Activated T-cell treated with anti-CD3 and anti-CD28 coated beads, Interleukin-2, amount 50 U/mL, for 4 hours (primary cell): ENCODE measurements around the gene CACNA1C. TPM values are rescaled to one million over a fixed set of nuclear protein-coding genes. Genes with fewer than 3 reads are reported as not detected.

ENCODE experiments used
- ATAC-seq, 2 donors: fragments of 200-7000 bp; cut with Tn5 transposase; one replicate each; pipeline ENCODE4 v1.10.0; 2021
- DNase-seq: peaks from one replicate; pipeline ENCODE4 v3.0.0-alpha.2; 2020
- H3K27me3 Mint-ChIP-seq: one replicate; pipeline ENCODE4 v1.8.0; 2021; ENCODE audit warnings: low read depth, mixed read lengths
- H3K36me3 Mint-ChIP-seq: one replicate; pipeline ENCODE4 v1.8.0; 2022; ENCODE audit warnings: mixed read lengths; ENCODE audit not compliant: insufficient read depth
- H3K4me1 Mint-ChIP-seq: one replicate; pipeline ENCODE4 v1.8.0; 2021; ENCODE audit warnings: low read depth, mixed read lengths
- H3K4me3 Mint-ChIP-seq: one replicate; pipeline ENCODE4 v1.8.0; 2021; ENCODE audit warnings: mild to moderate bottlenecking, moderate library complexity, mixed read lengths
- H3K9me3 Mint-ChIP-seq: one replicate; pipeline ENCODE4 v1.8.0; 2021; ENCODE audit warnings: mixed read lengths
- total RNA-seq, 3 donors: library from RNA; stranded (reverse); gene quantifications; one replicate each; pipeline ENCODE4 v1.2.1, GENCODE V29; 2021

The CACNA1C gene
- total RNA-seq, 3 donors from 2014 or later: 0.03 to 0.08 (median 0.03) TPM

DNA sequence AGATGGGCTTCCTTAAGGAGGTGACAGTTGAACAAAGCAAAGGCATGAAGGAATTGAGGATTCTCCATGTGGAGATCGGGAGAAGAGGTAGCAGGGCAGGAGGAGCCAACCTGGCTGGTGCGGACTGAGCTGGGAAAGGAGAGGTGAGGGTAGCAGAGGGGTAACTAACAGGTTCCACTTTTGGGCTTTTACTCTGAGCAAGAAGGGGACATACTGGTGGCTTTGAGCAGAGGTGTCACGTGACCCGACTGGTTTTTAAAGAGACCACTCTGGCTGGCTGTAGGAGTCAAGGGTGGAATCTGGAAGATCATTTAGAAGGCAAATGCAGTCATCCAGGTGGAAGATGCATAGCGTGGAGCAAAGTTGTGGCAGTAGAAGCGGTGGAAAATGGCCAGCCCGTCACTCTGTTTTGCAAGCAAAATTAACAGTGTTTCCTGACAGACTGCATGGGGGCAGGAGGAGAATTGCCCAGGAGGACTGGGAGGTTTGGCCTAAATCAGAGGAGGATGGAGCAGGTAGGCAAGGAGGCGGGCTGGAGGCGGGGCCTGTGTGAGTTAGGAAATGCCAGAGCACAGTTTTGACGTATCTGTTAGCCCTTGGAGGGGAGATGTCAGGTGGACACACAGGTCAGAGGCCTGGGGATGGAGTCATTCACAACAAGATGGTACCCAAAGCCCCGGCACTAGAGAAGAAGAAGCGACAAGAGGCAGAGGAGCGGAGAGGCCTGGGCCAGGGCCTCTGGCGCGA, 585.7 kb downstream of the CACNA1C start:
- ATAC-seq: no peak
- peaks cover 19% of the 10 kb centered on the region for H3K4me1 Mint-ChIP-seq
- peaks cover 19% of the 10 kb centered on the region for H3K27me3 Mint-ChIP-seq
- no peak for DNase-seq
- H3K4me3 Mint-ChIP-seq: no peak overlapping the region
- no peaks in the 10 kb centered on the region for H3K36me3 Mint-ChIP-seq
- no peaks in the 10 kb centered on the region for H3K9me3 Mint-ChIP-seq

DNA sequence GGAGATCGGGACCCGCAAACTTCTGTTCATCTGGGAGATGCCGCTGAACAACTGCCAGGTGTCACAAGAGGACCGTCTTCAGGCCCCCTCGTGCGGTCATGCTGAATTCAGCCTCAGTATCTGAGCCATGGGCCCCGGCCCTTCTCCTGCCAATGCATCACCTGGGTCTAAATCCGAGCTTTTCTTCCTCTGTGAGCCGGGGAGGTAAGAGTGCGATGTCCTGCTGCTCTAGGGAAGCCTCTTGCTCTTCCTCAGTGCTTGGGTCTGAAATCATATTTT, 586.2 kb downstream of the CACNA1C start:
- Mint-ChIP-seq H3K4me1 (peaks cover 19% of the 10 kb centered on the region), H3K4me3 (no peak overlapping the region), H3K36me3 (no peaks in the 10 kb centered on the region), H3K9me3 (no peaks in the 10 kb centered on the region), H3K27me3 (peaks cover 22% of the 10 kb centered on the region)
- no peak for ATAC-seq
- DNase-seq: no peak

- H3K4me1 Mint-ChIP-seq: peaks cover 19% of the 10 kb centered on the region
- no peaks in the 10 kb centered on the region for H3K36me3 Mint-ChIP-seq
- H3K9me3 Mint-ChIP-seq: no peaks in the 10 kb centered on the region
- ATAC-seq (no peak), DNase-seq (no peak)
- peaks cover 24% of the 10 kb centered on the region for H3K27me3 Mint-ChIP-seq
- no peak overlapping the region for H3K4me3 Mint-ChIP-seq
Measured at GRCh38 chr12:2640281-2640680, 587.5 kb downstream of the CACNA1C start.

DNA sequence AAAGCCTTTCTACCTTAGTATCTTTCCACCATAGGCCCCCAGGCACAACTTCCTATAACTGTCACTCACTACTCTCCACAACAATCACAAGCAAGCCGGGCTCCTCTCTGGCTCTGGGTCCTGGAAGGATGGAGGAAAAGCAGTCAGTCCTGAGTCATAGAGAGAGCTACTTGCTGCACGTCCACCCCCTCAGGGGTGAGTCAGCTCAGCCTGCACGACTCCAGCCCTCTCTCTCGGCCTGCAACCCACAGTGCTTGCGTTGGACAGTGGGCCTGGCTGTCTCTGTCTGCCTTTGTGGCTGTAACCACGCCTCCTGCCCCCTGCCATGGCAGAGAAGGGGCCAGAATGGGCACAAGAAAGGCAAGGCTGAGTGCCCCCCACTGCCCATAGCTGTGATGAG, 587.9 kb downstream of the CACNA1C start:
- ATAC-seq (peak; percentile 34 to 77), DNase-seq (no peak)
- H3K4me3 Mint-ChIP-seq: no peak overlapping the region
- H3K36me3 Mint-ChIP-seq: no peaks in the 10 kb centered on the region
- peaks cover 25% of the 10 kb centered on the region for H3K27me3 Mint-ChIP-seq
- H3K9me3 Mint-ChIP-seq: no peaks in the 10 kb centered on the region
- H3K4me1 Mint-ChIP-seq: peaks cover 19% of the 10 kb centered on the region

DNA sequence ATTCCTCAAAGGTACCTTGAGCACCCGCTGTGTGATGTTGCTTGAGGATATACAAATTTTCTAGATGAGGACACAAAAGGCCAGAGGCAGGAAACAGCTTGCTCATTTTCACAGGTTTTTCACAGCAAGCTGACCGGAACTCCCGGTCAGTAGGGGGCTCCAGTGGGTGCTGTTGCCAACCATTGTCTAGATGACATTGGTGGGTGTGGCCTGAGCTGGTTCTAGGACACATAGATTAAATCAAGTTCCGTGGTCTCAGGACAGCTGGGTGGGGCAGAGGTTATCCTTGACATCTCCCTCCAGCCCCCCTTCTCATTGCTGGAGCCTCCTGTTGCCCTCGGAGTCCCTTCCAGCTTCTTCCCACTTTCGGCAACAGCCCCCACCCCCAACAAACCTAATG, 588.4 kb downstream of the CACNA1C start:
- H3K36me3 Mint-ChIP-seq: no peaks in the 10 kb centered on the region
- no peaks in the 10 kb centered on the region for H3K9me3 Mint-ChIP-seq
- H3K4me1 Mint-ChIP-seq: peaks cover 19% of the 10 kb centered on the region
- DNase-seq (no peak), ATAC-seq (no peak)
- H3K4me3 Mint-ChIP-seq: no peak overlapping the region
- peaks cover 27% of the 10 kb centered on the region for H3K27me3 Mint-ChIP-seq

DNA sequence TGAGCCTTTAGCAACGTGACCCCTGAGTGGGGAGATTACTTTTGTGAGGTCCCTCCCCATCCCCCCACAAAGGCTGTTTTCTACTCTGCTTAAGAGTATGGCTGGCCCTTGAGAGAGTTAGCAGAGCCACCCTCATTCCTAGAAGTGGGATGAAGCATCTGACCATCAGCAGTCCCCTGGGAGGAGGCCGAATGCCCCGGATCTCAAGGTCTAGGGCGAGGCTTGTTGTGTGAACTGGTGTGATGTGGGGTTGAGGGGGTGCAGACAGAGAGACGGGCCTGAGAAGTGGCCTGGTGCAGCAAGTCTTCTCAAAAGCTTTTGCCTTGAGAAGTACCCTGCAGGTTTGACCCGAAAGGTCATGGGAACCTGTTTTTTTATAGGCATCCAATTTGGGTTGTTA, 589.0 kb downstream of the CACNA1C start:
- Mint-ChIP-seq H3K36me3 (no peaks in the 10 kb centered on the region), H3K4me1 (peaks cover 19% of the 10 kb centered on the region), H3K9me3 (no peaks in the 10 kb centered on the region), H3K27me3 (peaks cover 29% of the 10 kb centered on the region), H3K4me3 (no peak overlapping the region)
- no peak for DNase-seq
- no peak for ATAC-seq

DNA sequence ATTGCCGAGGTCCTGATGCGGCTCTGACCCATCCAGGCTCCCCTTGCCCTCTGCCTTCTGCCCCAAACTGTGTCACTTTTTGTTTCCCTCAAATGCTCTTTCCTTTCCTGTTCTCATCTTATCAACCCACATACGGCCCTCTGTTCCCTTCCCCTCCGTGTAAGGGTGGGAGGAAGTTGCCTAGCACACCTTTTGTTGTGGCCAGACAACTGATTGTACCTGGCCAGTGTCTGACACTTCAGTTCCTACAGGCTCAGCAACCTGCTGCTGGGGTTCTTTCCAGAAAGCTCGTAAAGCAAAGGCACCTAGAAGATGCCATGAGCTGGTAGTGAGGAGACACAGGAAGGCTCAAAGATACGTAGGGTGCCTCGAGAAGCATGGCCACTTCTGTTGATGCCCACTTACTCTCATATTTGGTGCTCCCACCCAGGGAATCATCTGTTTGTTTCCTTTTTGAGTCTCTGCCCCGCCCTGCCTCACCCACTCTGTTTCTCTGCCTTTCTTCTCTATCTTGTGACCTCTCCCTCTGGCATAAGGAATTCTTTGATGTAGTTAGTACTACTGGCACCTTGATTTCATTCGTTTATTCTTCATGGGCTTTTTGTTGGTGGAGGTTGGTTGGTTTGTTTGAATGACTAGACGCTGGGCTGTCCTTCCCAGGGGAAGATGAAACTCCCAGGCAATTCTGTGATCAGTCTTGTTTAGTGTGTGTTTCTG, 589.5 kb downstream of the CACNA1C start:
- peaks cover 34% of the 10 kb centered on the region for H3K27me3 Mint-ChIP-seq
- H3K9me3 Mint-ChIP-seq: no peaks in the 10 kb centered on the region
- H3K4me3 Mint-ChIP-seq: no peak overlapping the region
- no peak for DNase-seq
- peak; percentile 25 to 30 for ATAC-seq
- H3K4me1 Mint-ChIP-seq: peaks cover 19% of the 10 kb centered on the region
- H3K36me3 Mint-ChIP-seq: no peaks in the 10 kb centered on the region

- H3K27me3 Mint-ChIP-seq: peaks cover 32% of the 10 kb centered on the region
- ATAC-seq (no peak), DNase-seq (no peak)
- H3K4me3 Mint-ChIP-seq: no peak overlapping the region
- H3K9me3 Mint-ChIP-seq: no peaks in the 10 kb centered on the region
- H3K36me3 Mint-ChIP-seq: no peaks in the 10 kb centered on the region
- H3K4me1 Mint-ChIP-seq: peaks cover 19% of the 10 kb centered on the region
Measured at GRCh38 chr12:2642896-2643425, 590.2 kb downstream of the CACNA1C start.

DNA sequence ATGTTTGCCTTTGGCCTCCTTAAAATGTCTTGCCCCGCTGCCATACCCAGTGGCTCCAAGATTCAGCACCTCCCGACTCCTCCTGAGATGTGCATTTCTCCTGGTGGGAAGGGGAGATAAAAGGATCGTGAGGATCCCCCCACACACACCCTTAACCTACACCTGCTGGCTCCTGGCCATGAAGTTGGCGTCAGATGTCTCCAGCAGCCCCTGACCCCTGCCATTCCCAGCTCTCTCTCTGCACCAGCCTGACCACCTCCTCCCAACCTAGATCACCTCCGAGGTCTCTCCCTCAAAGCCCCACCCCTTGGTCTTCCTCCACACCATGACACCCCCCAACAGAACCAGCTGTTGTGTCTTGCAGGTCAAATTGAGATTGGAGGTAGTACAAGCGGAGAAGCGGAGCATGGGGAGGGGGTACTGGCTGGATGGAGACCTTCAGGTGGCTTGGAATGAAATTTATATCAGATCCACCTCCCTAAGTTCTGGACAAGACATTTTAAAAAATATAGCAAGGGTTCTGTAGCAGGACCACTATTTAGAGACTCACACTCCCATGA, 590.9 kb downstream of the CACNA1C start:
- no peak overlapping the region for H3K4me3 Mint-ChIP-seq
- peaks cover 19% of the 10 kb centered on the region for H3K4me1 Mint-ChIP-seq
- no peaks in the 10 kb centered on the region for H3K36me3 Mint-ChIP-seq
- ATAC-seq (no peak), DNase-seq (no peak)
- H3K27me3 Mint-ChIP-seq: peaks cover 31% of the 10 kb centered on the region
- no peaks in the 10 kb centered on the region for H3K9me3 Mint-ChIP-seq

DNA sequence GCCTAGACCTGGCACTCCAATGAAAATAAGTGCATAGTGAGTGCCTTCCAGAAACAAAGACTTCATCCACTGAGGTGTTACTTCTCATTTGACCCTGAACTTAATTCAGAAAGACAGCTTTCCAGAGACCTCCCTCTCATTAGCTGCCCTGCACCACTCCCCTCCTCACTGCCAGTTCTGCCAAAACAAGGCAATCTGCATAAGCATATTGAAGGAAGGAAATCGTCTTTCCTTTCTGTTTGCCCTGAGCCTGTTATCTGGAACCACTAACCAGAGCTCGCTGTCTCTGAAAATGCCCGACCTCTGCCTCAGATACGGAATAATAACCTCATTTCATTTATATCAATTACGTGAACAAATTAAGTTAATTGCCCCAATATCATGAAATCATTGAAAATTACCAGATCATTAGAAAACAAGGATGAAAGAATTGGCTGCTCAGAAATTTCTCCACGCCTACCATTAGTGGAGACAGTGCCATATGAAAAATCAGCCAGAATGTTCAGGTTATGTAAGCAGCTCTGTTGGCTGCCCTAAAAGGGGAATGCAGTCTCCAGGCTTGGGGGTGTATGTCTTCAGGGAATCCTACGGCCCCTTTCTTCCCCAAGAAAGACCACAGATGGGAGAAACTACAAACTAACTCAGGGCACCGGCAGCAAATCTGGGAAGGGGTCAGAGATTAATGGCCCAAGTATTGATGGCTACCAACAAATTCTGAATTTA, 592.1 kb downstream of the CACNA1C start:
- H3K9me3 Mint-ChIP-seq: no peaks in the 10 kb centered on the region
- H3K27me3 Mint-ChIP-seq: peaks cover 38% of the 10 kb centered on the region
- H3K36me3 Mint-ChIP-seq: no peaks in the 10 kb centered on the region
- H3K4me1 Mint-ChIP-seq: peaks cover 19% of the 10 kb centered on the region
- DNase-seq (no peak), ATAC-seq (no peak)
- no peak overlapping the region for H3K4me3 Mint-ChIP-seq

DNA sequence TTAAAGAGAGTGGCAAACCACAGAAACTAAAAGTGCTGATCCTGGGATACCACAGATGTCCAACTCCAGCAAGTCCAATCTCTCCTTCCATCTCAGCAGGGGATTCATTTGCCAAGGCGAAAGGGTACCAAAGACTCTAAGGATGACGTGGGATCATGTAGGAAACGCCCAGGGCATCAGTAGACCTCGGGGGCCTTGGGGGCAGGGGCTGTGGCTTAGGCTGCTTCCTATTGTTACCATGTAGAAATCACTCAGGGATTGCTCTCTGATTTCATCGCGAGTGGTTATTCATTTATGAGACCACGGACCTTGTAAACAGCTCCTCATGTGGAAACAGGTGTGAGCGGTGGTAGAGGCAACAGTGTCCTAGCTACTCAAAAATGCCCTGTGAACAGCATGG, 592.7 kb downstream of the CACNA1C start:
- Mint-ChIP-seq H3K4me3 (no peak overlapping the region), H3K36me3 (no peaks in the 10 kb centered on the region), H3K27me3 (peaks cover 41% of the 10 kb centered on the region), H3K4me1 (peaks cover 19% of the 10 kb centered on the region), H3K9me3 (no peaks in the 10 kb centered on the region)
- ATAC-seq (no peak), DNase-seq (no peak)

DNA sequence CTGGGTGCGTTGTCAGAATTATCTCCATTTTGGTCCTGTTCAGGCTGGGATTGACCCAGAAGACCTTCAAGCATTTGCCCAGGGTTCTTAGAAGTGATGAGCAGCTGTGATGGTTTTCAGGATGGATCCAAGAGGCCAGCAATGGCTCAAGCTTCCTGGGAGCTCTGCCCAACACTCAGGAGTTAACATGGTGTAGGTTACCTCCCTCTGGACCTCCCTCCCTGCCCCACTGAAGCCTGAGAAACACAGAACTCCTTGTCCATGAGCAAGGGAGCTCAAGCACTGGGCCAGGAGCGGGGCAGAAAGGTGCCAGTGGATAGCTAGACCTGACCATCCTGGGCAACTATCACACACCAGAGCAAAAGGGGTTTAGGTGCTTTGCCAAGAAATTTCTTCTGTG, 593.6 kb downstream of the CACNA1C start:
- ATAC-seq: no peak
- Mint-ChIP-seq H3K27me3 (peaks cover 41% of the 10 kb centered on the region), H3K36me3 (no peaks in the 10 kb centered on the region), H3K9me3 (no peaks in the 10 kb centered on the region), H3K4me1 (peaks cover 16% of the 10 kb centered on the region), H3K4me3 (no peak overlapping the region)
- DNase-seq: no peak

GRCh38 chr12:2647186-2647585, 594.4 kb downstream of the CACNA1C start:
- ATAC-seq (no peak), DNase-seq (no peak)
- H3K9me3 Mint-ChIP-seq: no peaks in the 10 kb centered on the region
- H3K4me3 Mint-ChIP-seq: no peak overlapping the region
- H3K36me3 Mint-ChIP-seq: no peaks in the 10 kb centered on the region
- peaks cover 44% of the 10 kb centered on the region for H3K27me3 Mint-ChIP-seq
- H3K4me1 Mint-ChIP-seq: peaks cover 8% of the 10 kb centered on the region

DNA sequence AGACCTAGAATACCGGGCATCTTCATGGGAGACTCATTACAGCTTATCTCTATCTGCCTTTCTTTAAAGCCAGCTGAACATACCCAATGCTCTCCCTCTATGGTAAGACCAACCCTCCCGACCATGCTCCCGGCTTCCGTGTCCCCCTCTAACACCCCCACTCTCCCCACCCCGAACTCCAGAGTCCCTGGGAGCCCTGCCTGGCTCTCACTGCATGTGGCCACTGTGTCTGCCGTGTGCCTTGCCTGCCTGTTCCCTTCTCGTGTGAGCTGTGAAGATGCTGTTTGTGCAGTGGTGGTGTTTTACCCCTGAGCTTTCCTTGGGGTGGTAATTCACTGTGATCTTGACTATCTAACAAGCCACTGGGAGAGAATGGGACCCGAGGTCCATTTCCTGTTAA, 595.6 kb downstream of the CACNA1C start:
- DNase-seq (no peak), ATAC-seq (no peak)
- Mint-ChIP-seq H3K36me3 (no peaks in the 10 kb centered on the region), H3K4me1 (no peaks in the 10 kb centered on the region), H3K9me3 (no peaks in the 10 kb centered on the region), H3K4me3 (no peak overlapping the region), H3K27me3 (peaks cover 44% of the 10 kb centered on the region)
